HepG2 (cell line): ENCODE measurements around the gene F8. TPM values are rescaled to one million over a fixed set of nuclear protein-coding genes. Genes with fewer than 3 reads are reported as not detected.

ENCODE experiments used
- ATAC-seq: fragments of 200-7000 bp; cut with Tn5 transposase; 3 replicates; pipeline ENCODE4 v1.9.1; 2020; ENCODE audit warnings: mild to moderate bottlenecking, moderate library complexity
- BruUV-seq: library from RNA; stranded (reverse); fragments of 400-500 nt; replicated peaks from 2 replicates; lab custom pipeline; 2021; lab: Mats Ljungman, UMichigan
- CTCF ChIA-PET: fragments of 300-600 bp; formaldehyde crosslinking; extraction: SDS; loops from one replicate; lab custom pipeline; 2021; ENCODE audit warnings: low total read pairs, inconsistent platforms, low intra/inter-chr PET ratio; lab: Yijun Ruan, JAX
- POLR2A ChIA-PET: fragments of 350-600 bp; sonication (Branson Sonifier 250); formaldehyde crosslinking; loops from one replicate; lab custom pipeline; 2020; ENCODE audit warnings: antibody characterized with exemption, inconsistent platforms; lab: Yijun Ruan, JAX
- DNase-seq: peaks from one replicate; pipeline ENCODE4 v3.0.0-alpha.2; 2015; ENCODE audit warnings: low spot score
- FAIRE-seq: peaks from 3 replicates; lab custom pipeline; 2011; peaks lifted over from hg19 to GRCh38; lab: Jason Lieb, UNC
- H2AFZ ChIP-seq: one replicate; pipeline ENCODE4 v1.6.1; 2011; ENCODE audit warnings: low read length, inconsistent platforms
- H3K27ac ChIP-seq: fragments of 300-600 bp; 3 replicates; pipeline ENCODE4 v1.8.0; 2011; ENCODE audit warnings: mixed run types, mild to moderate bottlenecking, mixed read lengths, low read length, inconsistent platforms; ENCODE audit not compliant: insufficient read depth; ENCODE audit errors: extremely low read length
- H3K27me3 ChIP-seq, 2 experiments: fragments of 200-600 bp in 1 of 2; 2 replicates in 1 of 2; 3 replicates in 1 of 2; pipeline versions ENCODE4 v1.6.0 to v1.8.0; 2011; ENCODE audit warnings: low read length in 2 of 2, mild to moderate bottlenecking in 2 of 2, moderate library complexity in 2 of 2, inconsistent platforms in 1 of 2; ENCODE audit not compliant: insufficient read depth in 2 of 2, control insufficient read depth in 1 of 2
- H3K36me3 ChIP-seq, 2 experiments: fragments of 200-600 bp in 1 of 2; replicated peaks in 1 of 2; 2 replicates in 1 of 2; 3 replicates in 1 of 2; pipeline versions ENCODE4 v1.5.1 to v1.8.0; 2011; ENCODE audit warnings: low read length in 2 of 2, inconsistent platforms in 1 of 2; ENCODE audit not compliant: insufficient read depth in 2 of 2, control insufficient read depth in 1 of 2
- H3K4me1 ChIP-seq: 2 replicates; pipeline ENCODE4 v1.5.1; 2012; ENCODE audit warnings: low read length, inconsistent platforms; ENCODE audit not compliant: insufficient read depth
- H3K4me2 ChIP-seq: 2 replicates; pipeline ENCODE4 v1.6.0; 2011; ENCODE audit warnings: low read depth, low read length, inconsistent platforms
- H3K4me3 ChIP-seq, 3 experiments: fragments of 200-600 bp in 1 of 3; sonication (generic), shearing (Covaris generic) in 1 of 3; replicated peaks in 1 of 3; 2 replicates each; pipeline ENCODE4 v1.5.1; 2011 to 2016; ENCODE audit warnings: low read length in 3 of 3, inconsistent platforms in 2 of 3, low read depth in 2 of 3, mild to moderate bottlenecking in 2 of 3, control low read depth in 1 of 3, mixed read lengths in 1 of 3; ENCODE audit not compliant: insufficient read depth in 1 of 3
- H3K79me2 ChIP-seq: one replicate; pipeline ENCODE4 v1.6.1; 2011; ENCODE audit warnings: low read length, inconsistent platforms; ENCODE audit not compliant: insufficient read depth
- H3K9ac ChIP-seq: 2 replicates; pipeline ENCODE4 v1.6.0; 2011; ENCODE audit warnings: mild to moderate bottlenecking, low read depth, low read length, inconsistent platforms; ENCODE audit not compliant: insufficient read depth
- H3K9me3 ChIP-seq: 2 replicates; pipeline ENCODE4 v1.5.1; 2012; ENCODE audit warnings: mild to moderate bottlenecking, low read length
- H4K20me1 ChIP-seq: 2 replicates; pipeline ENCODE4 v1.6.0; 2011; ENCODE audit warnings: inconsistent platforms, mild to moderate bottlenecking, low read length, moderate library complexity; ENCODE audit not compliant: insufficient read depth
- KDM5A ChIP-seq: fragments of 200-600 bp; sonication (generic); IDR thresholded peaks from 2 replicates; pipeline ENCODE4 v1.7.0; 2018; ENCODE audit warnings: antibody characterized with exemption, mild to moderate bottlenecking, low read length, borderline replicate concordance
- KLF12 ChIP-seq: sonication (generic); formaldehyde crosslinking; IDR thresholded peaks from 2 replicates; pipeline ENCODE4 v1.4.0; 2020; ENCODE audit warnings: missing genetic modification reagents, borderline replicate concordance
- RERE ChIP-seq: IDR thresholded peaks from 2 replicates; pipeline ENCODE4 v1.6.1; 2016; ENCODE audit warnings: low read depth, missing genetic modification reagents, missing compliant biosample characterization
- SNAPC4 ChIP-seq: sonication (generic); formaldehyde crosslinking; IDR thresholded peaks from 2 replicates; pipeline ENCODE4 v1.4.0; 2020; ENCODE audit warnings: mild to moderate bottlenecking, missing genetic modification reagents
- STAT6 ChIP-seq: sonication (generic); formaldehyde crosslinking; IDR thresholded peaks from 2 replicates; pipeline ENCODE4 v1.4.0; 2020; ENCODE audit warnings: missing genetic modification reagents, mild to moderate bottlenecking, borderline replicate concordance
- ZNF354B ChIP-seq: sonication (generic); formaldehyde crosslinking; IDR thresholded peaks from 2 replicates; pipeline ENCODE4 v1.8.0; 2022; ENCODE audit warnings: mild to moderate bottlenecking, missing genetic modification reagents
- ZNF547 ChIP-seq: sonication (generic); formaldehyde crosslinking; IDR thresholded peaks from 2 replicates; pipeline ENCODE4 v1.5.1; 2020; ENCODE audit warnings: mild to moderate bottlenecking, missing genetic modification reagents
- WGBS: methylation state at CpG from one replicate; pipeline ENCODE4 v1.1.6; 2017; ENCODE audit warnings: low lambda C conversion rate; 5-methylcytosine and 5-hydroxymethylcytosine counted together
- in situ Hi-C: cut with HindIII; loops from 2 replicates; pipeline ENCODE4 v1.10.0; 2017; ENCODE audit warnings: low pct_unique_long_range_greater_than_20kb; ENCODE audit not compliant: extremely low pct_ligation_motif_present
- intact Hi-C: fragments of 100-400 bp; cut with micrococcal nuclease; formaldehyde crosslinking; loops from one replicate; pipeline ENCODE4 v1.10.0; 2022; ENCODE audit not compliant: unreplicated experiment
- polyA plus RNA-seq, 8 experiments: library from polyadenylated mRNA; depleted of rRNA in 3 of 8; stranded (reverse) in 7 of 8; unstranded in 1 of 8; fragments of >200 nt; fragmentation: Illumina TruSeq in 4 of 8; extraction: Trizol in 4 of 8; gene quantifications; 2 replicates each; pipeline versions ENCODE4 v1.2.1 to v1.2.3, GENCODE V29; 2011 to 2016; ENCODE audit warnings: low read depth in 4 of 8, missing spikeins in 1 of 8, mixed read lengths in 1 of 8; ENCODE audit not compliant: insufficient read depth in 1 of 8
- total RNA-seq, 5 experiments: library from RNA; depleted of rRNA; stranded (reverse); fragments of >200 nt; fragmentation: Illumina TruSeq; extraction: Trizol; gene quantifications; 2 replicates each; pipeline ENCODE4 v1.2.3, GENCODE V29; 2016; ENCODE audit warnings: low read depth in 1 of 5

Gene F8
- total and polyA plus RNA-seq, 2 of the 13 experiments (the other 11 are each of a cell fraction or from before 2014, with no cell fraction given), result 0.29 to 0.61 TPM

- 84% methylated on average over 8 of the region's 8 CpGs for WGBS
- H3K9ac ChIP-seq, result no peak overlapping the region
- ATAC-seq (no peak), DNase-seq (no peak), FAIRE-seq (no peak)
- intact Hi-C loops, result no loop called here
- H3K4me2 ChIP-seq, result no peak overlapping the region
- no peak overlapping the region for H3K4me3 ChIP-seq
- ChIA-PET CTCF (no interaction called here), POLR2A (no interaction called here)
- in situ Hi-C loops, result no loop called here
- no peaks in the 10 kb centered on the region for H4K20me1 ChIP-seq
- no peaks in the 10 kb centered on the region for H3K36me3 ChIP-seq
- no peaks in the 10 kb centered on the region for H3K9me3 ChIP-seq
- no peak overlapping the region for H3K27ac ChIP-seq
- no TSS peak for BruUV-seq
- peaks cover 10% of the 10 kb centered on the region for H3K79me2 ChIP-seq
- H3K4me1 ChIP-seq, result peaks cover 22% of the 10 kb centered on the region
- H3K27me3 ChIP-seq, result no peaks in the 10 kb centered on the region
- no peak overlapping the region for H2AFZ ChIP-seq
- TF ChIP-seq KLF12 (CRISPR knock-in tag), result no peak
- TF ChIP-seq STAT6 (CRISPR knock-in tag), result no peak
- no peak for TF ChIP-seq ZNF547 (CRISPR knock-in tag)
- no peak for TF ChIP-seq RERE (CRISPR knock-in tag)
- TF ChIP-seq ZNF354B (CRISPR knock-in tag), result no peak
- TF ChIP-seq SNAPC4, result no peak
- TF ChIP-seq KDM5A, result no peak
These were observed 42.7 kb upstream of the F8 start for GRCh38 chrX:155065035-155065734.
